Heart right ventricle (tissue), 16 donors: Measurements from ENCODE around the gene ATP6V0A4. TPM values are rescaled to one million over a fixed set of nuclear protein-coding genes. Genes with fewer than 3 reads are reported as not detected.

Experiments used
- ATAC-seq, 8 donors: fragments of 200-7000 bp; cut with Tn5 transposase; one replicate each; pipeline ENCODE4 v1.9.1; 2020; ENCODE audit warnings: mild to moderate bottlenecking in 8 of 8, moderate library complexity in 8 of 8, moderate number of reproducible peaks in 1 of 8
- DNase-seq, 2 donors: peaks; one replicate each; pipeline ENCODE4 v3.0.0-alpha.2; 2020
- H3K27ac ChIP-seq, 10 donors: fragments of 200-600 bp; sonication (generic) in 2 of 10; one replicate each; pipeline versions ENCODE4 v1.5.0 to v1.8.0; 2020 to 2022; ENCODE audit warnings: mild to moderate bottlenecking in 3 of 10
- H3K27me3 ChIP-seq, 7 donors: fragments of 200-600 bp; one replicate each; pipeline ENCODE4 v1.8.0; 2021 to 2022; ENCODE audit warnings: mild to moderate bottlenecking in 2 of 7
- H3K36me3 ChIP-seq, 9 donors: fragments of 200-600 bp; sonication (generic) in 1 of 9; one replicate each; pipeline versions ENCODE4 v1.5.0 to v1.8.0; 2020 to 2022; ENCODE audit warnings: mild to moderate bottlenecking in 2 of 9
- H3K4me1 ChIP-seq, 9 donors: fragments of 200-600 bp; sonication (generic) in 1 of 9; one replicate each; pipeline versions ENCODE4 v1.5.0 to v1.8.0; 2020 to 2022; ENCODE audit warnings: mild to moderate bottlenecking in 4 of 9
- H3K4me3 ChIP-seq, 10 donors: fragments of 200-600 bp; sonication (generic) in 2 of 10; one replicate each; pipeline versions ENCODE4 v1.5.0 to v1.8.0; 2020 to 2022; ENCODE audit warnings: mild to moderate bottlenecking in 7 of 10, moderate library complexity in 2 of 10
- H3K9me3 ChIP-seq, 11 donors: fragments of 200-600 bp in 10 of 11; sonication (generic) in 2 of 11; one replicate each; pipeline versions ENCODE4 v1.5.0 to v1.8.0; 2013 to 2022; ENCODE audit warnings: mild to moderate bottlenecking in 2 of 11, control low read depth in 1 of 11, moderate library complexity in 1 of 11
- WGBS, 2 donors: extraction: QIAGEN DNeasy Blood & Tissue Kit; methylation state at CpG; one replicate each; pipeline ENCODE4 v1.1.7; 2013; ENCODE audit warnings: inconsistent platforms in 1 of 2; 5-methylcytosine and 5-hydroxymethylcytosine counted together
- intact Hi-C, 10 donors: fragments of 100-400 bp; cut with DNase I; formaldehyde crosslinking; loops; one replicate each; pipeline versions ENCODE4 v1.11.1 to v1.14.2; 2022
- polyA plus RNA-seq, 2 donors: library from polyadenylated mRNA; stranded (reverse); fragments of 200-250 nt; gene quantifications; one replicate each; pipeline ENCODE4 v1.2.3, GENCODE V29; 2013
- total RNA-seq, 10 donors: library from RNA; stranded (reverse); fragmentation: NEBNext Ultra II Directional in 3 of 10; extraction: Animal tissue kit (Norgen Biotek cat#: 25700) in 3 of 10; gene quantifications; one replicate each; pipeline versions ENCODE4 v1.2.1 to v1.2.4, GENCODE V29; 2021 to 2023
- TF ChIP-seq, protein P1 (sequence below), 9 donors: fragments of 200-600 bp; sonication (generic) in 2 of 9; IDR thresholded peaks; one replicate each; pipeline versions ENCODE4 v1.5.0 to v1.8.0; 2021 to 2022; ENCODE audit warnings: antibody characterized with exemption in 9 of 9, mild to moderate bottlenecking in 5 of 9, moderate library complexity in 1 of 9
- donor health status: Arrhythmogenic right ventricular cardiomyopathy.
- donor health status: ischemic (EF 13 %, LVEDD 7.1; RV severe dilation, severe dysfunction).
- donor health status: healthy with polysubstance abuse.
- donor health status: DM: no; HTN: yes; CAD: no.
- donor health status: DM: no; HTN: no; CAD: no.
- donor health status: ischemic (EF 25% LVEDD 6.9; RV normal size, moderate dysfunction).
- donor health status: ischemic (EF 25% LVEDD 5.7; RV mildly dilated, moderate dysfunction).
- donor health status: healthy.
- donor health status: DM: yes; HTN: yes; CAD: no.
- donor health status: Ischemic cardiomyopathy.
- donor health status: ischemic (EF 35%, LVEDD 5.7; RV mildly dilated, moderate dysfunction).
- donor health status: nonischemic (EF 11% LVEDD 7.7; RV severe dilation, severe dysfunction).
- donor health status: DM: yes; HTN: yes; CAD: no.
- donor health status: PGD.
- donor health status: ischemic (EF 29% LVEDD 5.4; RV normal size, mild dysfunction).
- donor health status: nonischemic (EF 23%, LVEDD 6.1; RV moderate dilation, normal function).

ATP6V0A4 gene
- total and polyA plus RNA-seq, 12 donors, result not detected

DNA sequence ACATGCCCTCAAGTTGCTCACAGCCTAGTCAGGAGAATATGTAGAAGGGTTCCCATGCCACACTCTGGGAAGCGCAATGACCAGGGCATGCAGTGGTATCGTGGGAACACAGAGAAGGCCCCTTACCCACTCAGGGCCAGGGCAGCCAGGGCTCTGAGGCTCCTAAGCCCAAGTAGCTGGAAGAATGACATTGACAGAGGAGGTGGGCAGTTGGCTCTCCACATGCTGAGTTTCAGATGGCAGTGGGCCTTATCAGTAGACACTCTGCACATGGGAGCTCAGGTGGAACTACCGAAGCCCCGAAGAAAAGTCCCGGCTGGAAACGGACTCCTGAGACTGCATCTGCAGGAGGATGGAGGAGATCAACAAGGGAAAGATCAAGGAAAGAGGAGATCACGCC, 81.1 kb downstream of the ATP6V0A4 start:
- WGBS, 2 donors, result 96 to 98% methylated on average over 7 of the region's 7 CpGs
- H3K4me1 ChIP-seq, result no peaks in the 10 kb centered on the region
- no peaks in the 10 kb centered on the region for H3K9me3 ChIP-seq
- no peak overlapping the region for H3K27ac ChIP-seq
- intact Hi-C loops, result no loop called here
- ATAC-seq (no peak), DNase-seq (no peak)
- no peak overlapping the region for H3K4me3 ChIP-seq
- H3K27me3 ChIP-seq, result peaks cover 0 to 7% (median 0%) of the 10 kb centered on the region in 7 donors
- H3K36me3 ChIP-seq, result no peaks in the 10 kb centered on the region
- TF ChIP-seq, protein P1, sequence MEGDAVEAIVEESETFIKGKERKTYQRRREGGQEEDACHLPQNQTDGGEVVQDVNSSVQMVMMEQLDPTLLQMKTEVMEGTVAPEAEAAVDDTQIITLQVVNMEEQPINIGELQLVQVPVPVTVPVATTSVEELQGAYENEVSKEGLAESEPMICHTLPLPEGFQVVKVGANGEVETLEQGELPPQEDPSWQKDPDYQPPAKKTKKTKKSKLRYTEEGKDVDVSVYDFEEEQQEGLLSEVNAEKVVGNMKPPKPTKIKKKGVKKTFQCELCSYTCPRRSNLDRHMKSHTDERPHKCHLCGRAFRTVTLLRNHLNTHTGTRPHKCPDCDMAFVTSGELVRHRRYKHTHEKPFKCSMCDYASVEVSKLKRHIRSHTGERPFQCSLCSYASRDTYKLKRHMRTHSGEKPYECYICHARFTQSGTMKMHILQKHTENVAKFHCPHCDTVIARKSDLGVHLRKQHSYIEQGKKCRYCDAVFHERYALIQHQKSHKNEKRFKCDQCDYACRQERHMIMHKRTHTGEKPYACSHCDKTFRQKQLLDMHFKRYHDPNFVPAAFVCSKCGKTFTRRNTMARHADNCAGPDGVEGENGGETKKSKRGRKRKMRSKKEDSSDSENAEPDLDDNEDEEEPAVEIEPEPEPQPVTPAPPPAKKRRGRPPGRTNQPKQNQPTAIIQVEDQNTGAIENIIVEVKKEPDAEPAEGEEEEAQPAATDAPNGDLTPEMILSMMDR (IDR thresholded peaks at IDR 0.05), result no peak

DNA sequence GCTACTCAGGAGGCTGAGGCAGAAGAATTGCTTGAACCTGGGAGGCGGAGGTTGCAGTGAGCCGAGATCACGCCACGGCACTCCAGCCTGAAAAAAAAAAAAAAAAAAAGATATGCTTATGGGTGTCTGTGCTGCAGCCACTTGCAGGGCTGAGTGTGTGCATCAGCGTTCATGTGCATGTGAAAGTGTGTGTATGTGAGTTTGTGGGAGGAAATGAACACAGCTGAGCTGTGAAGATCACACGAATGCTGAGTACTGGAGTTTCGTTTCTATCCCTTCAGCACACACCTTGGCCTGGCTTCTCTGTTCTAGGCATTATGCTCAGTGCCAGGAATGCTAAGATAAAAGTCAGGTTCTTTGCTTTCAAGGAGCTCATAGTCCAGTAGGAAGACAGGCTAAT, 84.8 kb downstream of the ATP6V0A4 start:
- Histone ChIP-seq H3K4me3 (no peak overlapping the region), H3K27ac (no peak overlapping the region), H3K4me1 (no peaks in the 10 kb centered on the region), H3K27me3 (peaks cover 0 to 10% (median 0%) of the 10 kb centered on the region in 7 donors), H3K36me3 (no peaks in the 10 kb centered on the region), H3K9me3 (no peaks in the 10 kb centered on the region)
- ATAC-seq (no peak), DNase-seq (no peak)
- TF ChIP-seq, protein P1 (IDR thresholded peaks at IDR 0.05), result no peak
- WGBS, 2 donors, result 87 to 88% methylated on average over 7 of the region's 7 CpGs
- intact Hi-C loops, result no loop called here

DNA sequence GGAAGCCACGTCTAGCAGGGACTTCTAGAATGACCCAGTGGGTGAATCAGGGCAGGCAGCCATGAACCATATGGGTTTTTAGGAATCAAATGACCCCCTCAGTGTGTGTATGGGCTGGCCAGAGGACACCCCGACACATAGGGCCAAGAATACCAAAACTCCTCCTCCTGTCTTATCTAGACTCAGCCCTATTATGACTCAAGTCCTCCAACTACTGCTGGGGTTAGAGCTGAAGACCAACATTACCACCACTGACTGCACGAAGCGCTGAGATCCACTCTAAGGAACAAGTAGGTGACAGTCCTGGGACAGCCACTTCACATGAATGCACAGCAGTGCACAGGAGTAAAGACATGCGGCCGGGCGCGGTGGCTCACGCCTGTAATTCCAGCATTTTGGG, 85.3 kb downstream of the ATP6V0A4 start:
- Histone ChIP-seq H3K27ac (no peak overlapping the region), H3K4me1 (no peaks in the 10 kb centered on the region), H3K36me3 (no peaks in the 10 kb centered on the region), H3K27me3 (peaks cover 0 to 10% (median 0%) of the 10 kb centered on the region in 7 donors), H3K4me3 (no peak overlapping the region), H3K9me3 (no peaks in the 10 kb centered on the region)
- no peak for DNase-seq
- ATAC-seq, result no peak
- intact Hi-C loops, result no loop called here
- TF ChIP-seq, protein P1 (IDR thresholded peaks at IDR 0.05), result no peak
- WGBS, 2 donors, result 93% methylated on average over 9 of the region's 9 CpGs

DNA sequence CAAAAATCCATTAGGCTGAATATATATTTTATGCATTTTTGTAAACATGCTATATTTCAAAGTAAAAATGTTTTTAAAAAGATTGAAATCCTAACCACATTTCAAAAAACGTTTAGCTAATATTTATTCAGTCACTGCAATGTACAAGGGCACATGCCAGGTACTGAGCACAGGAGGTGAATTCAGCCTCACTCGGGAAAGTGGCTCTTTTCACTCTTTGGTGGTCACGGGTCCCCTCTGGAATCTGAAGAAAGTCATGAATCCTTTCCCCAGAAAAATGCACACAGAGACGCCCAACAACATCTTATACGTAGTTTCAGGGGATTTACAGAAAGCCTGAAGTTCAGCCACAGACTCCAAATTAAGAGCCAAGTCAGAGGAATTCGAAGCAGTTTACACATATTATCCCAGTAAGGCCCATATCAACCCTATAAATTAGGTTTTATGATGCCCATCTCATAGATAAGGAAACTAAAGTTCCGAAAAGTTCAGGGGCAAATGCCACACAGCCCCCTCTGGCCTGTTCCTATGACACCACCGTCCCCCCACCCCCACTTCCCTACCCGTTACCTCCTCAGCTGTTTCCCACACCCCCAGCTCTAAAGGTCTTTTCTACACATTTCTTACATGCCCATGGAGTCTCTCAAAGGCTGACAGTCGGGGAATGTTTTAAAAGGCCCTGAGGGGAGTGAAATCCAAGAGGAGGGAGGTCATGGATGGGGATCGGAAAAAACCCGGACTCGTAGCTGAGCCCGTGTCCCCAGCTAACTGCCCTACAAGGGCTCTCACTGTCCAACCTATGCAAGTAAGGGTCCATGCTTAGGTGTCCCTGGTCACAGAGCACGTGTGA, 87.2 kb downstream of the ATP6V0A4 start:
- ATAC-seq (no peak), DNase-seq (no peak)
- WGBS, 2 donors, result 81% methylated on average over 15 of the region's 15 CpGs
- intact Hi-C loops, result no loop called here
- Histone ChIP-seq H3K9me3 (no peaks in the 10 kb centered on the region), H3K27me3 (peaks cover 0 to 10% (median 0%) of the 10 kb centered on the region in 7 donors), H3K27ac (no peak overlapping the region), H3K4me1 (no peaks in the 10 kb centered on the region), H3K4me3 (no peak overlapping the region), H3K36me3 (no peaks in the 10 kb centered on the region)
- TF ChIP-seq, protein P1 (IDR thresholded peaks at IDR 0.05), result no peak
